Activated CD8-positive, alpha-beta memory T cell treated with anti-CD3 and anti-CD28 coated beads, Interleukin-2, amount 50 U/mL, for 24 hours (primary cell): ENCODE results near the gene RIC1.
"Not testable (repeated sequence)": the region's sequence is repeated elsewhere in the genome, so short reads cannot be mapped to it uniquely, and the experiment has no call there.

ENCODE experiments used
- DNase-seq: peaks from one replicate; pipeline ENCODE4 v3.0.0-alpha.2; 2020; ENCODE audit errors: extremely low read depth

The RIC1 gene

DNA sequence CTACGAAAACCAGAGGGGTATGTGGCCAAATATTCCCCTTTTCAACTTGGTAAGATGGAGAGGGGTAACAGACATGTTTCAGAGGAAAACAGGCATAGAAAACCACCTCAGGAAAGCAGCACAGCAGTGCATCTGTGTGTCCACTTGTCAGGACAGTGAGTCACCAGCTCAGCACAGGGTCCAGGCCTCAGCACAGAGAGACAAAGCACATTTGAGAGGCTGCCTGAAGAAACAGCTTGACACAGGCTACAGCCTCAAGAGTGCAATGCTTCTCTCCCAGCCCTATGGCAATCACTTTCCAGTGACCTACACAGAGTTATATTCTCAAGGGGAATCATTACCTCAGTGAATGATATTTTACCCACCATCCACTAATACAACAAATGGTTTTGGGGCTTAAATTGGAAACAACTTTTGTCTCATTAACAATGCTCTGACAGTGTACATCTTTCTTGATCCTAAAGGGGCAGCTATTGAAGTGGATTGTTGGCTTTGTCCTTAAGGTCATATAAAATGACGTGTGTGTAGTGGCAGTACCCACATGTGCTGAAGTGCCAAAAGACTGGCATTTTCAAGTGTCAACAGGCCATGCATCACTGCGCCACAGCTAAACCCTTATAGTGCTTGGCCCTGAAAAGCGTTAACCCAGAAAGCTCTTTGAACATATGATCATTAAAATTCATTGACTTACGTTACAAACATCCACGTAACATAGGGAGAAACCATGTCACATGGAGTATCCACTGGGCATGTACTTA is 157.6 kb downstream of the RIC1 start:
- DNase-seq, result no peak

DNA sequence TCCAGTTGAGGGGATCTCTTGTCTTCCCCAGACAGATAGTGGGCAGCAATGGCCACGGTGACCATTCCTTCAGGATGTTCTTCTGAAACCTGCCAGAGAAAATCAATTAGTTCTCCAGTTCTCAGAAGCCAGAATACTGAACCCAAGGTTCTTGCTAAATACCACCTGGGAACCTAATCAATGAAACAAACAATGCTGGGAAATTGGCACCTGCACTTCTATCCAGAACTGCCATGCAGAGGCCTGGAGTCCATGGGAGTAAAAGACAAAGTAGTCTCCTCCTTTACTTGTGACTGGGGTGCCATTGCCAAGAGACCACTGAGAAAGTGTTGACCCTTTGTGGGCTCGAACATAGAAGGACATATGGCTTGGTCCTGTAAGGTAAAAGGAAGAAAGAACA is 158.3 kb downstream of the RIC1 start:
- no peak for DNase-seq

DNA sequence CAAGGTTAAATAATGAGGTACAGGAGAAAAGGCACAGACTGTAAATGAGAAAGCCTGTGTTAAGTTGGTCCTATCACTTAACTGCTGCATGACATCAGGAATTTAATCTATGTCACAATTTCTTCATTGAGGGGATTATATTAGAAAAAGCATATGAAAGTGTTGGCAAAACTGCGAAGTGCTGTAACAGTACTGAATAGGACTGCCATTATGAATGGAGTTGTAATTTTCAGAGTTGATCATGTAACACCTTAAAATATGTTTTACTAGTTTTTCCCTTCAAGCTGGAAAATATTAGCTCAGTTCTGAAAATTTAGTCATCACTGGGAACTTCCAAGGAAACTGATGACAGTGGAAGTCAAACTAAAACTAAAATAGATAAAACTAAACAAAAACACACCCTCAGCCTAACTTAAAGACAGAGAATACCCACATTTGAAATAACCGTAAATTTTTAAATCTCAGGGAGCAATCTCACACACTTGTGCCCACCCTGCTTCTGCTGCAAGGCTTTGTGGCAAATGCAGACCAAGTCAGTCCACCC is 158.9 kb downstream of the RIC1 start:
- no peak for DNase-seq

DNA sequence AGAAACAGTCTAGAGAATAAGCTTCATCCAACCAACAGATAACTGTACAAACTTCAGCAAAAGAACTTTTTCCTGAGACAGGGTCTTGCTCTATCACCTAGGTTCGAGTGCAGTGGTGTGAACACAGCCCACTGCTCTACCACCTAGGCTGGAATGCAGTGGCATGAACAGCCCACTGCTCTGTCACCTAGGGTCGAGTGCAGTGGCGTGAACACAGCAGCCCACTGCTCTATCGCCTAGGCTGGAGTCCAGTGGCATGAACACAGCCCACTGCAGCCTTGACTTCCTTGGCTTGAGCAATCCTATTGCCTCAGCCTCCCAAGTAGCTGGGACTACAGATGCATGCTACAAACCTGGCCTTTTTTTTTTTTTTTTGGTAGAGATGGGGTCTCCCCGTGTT is 160.6 kb downstream of the RIC1 start:
- DNase-seq, result no peak

DNA sequence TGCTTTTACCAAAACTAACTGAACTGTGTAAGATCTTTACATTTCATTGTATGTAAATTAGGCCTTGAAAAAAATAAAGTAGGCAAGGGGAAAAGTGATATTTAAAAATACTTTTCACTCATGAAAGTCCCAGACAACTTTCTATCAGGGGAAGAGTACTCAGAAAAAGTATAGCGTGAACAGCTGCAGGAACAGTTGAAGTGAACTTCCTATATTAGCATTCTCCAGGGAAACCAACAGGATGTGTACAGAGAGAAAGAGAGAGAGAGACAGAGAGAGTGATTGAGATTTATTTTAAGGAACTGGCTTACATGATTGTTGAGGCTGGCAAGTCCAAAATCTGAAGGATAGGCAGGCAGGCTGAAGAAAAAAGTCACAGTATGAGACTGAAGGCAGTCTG is 162.0 kb downstream of the RIC1 start:
- no peak for DNase-seq

DNA sequence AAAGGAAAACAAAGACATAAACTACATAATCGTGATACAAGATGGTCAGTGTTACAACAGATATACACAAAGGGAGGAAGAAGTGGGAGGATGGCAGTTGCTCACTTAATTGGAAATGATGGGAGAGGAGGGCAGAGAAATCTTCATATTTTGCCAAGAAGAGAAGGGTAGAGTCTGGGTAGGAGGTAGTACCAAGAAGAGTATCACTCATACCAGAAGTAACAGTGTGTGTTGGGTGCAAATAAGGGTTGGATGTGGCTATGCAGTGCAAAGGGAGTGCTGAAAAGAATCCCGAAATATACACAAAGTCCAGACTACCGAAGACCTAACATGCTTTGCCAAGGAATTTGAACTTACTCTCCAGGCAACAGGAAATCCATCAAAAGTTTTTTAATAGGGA is 163.0 kb downstream of the RIC1 start:
- DNase-seq, result no peak

DNA sequence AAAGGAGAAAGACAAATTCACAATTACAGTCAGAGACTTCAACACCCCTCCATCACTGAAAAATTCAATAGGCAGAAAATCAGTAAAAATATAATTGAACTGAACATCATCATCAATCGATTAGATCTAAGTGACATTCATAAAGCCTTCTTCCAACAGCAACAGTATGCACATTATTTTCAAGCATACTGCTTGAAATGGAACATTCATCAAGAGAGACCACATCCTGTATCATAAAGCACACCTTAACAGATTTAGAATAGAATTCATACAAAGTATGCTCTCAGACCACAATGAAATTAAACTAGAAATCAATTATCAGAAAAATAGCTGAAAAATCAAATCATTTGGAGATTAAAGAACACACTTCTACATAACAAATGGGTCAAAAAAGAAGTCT is 164.9 kb downstream of the RIC1 start:
- DNase-seq, result no peak

GRCh38 chr9:5796298-5796697 is 167.4 kb downstream of the RIC1 start:
- no peak for DNase-seq

- DNase-seq, result no peak
Observed at GRCh38 chr9:5798581-5798980, 169.7 kb downstream of the RIC1 start.

- no peak for DNase-seq
Observed at GRCh38 chr9:5799314-5799713, 170.4 kb downstream of the RIC1 start.

- not testable (repeated sequence) for DNase-seq
Observed at GRCh38 chr9:5800378-5800777, 171.5 kb downstream of the RIC1 start.

DNA sequence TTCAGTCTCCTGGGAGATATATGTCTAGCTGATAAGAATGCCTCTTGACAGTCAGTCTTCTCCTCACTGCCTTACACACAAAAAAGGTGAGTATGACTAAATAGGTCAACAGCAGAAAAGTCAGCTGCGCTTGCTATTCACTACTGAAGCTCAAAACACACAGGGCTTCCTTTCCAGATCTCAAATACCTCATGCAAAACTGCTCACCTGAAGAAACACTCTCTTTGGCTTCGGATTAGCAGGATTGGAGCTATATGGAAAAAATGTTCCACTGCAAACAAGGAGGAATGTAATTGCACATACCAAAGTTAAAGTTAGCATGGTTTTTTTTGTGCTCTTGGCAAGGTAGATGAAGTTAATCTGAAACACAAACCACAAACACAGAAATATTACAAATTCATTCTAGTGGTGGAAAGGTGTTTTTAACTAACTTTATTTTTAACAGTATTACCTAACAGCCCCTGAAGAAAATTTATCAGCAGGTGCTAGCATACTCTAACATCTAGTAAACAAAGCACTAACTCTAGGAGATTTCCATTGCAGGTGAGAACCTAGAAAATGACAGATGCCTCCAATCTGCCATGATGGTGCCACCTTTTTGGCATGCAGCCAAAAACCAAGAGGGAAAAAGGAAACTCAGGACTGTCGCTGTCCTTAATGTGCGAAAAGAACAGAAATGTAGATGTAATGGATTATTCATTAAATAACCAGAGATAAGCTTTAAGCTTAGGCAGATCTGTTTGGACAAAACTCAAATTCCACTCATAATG is 172.2 kb downstream of the RIC1 start:
- no peak for DNase-seq

- no peak for DNase-seq
Observed at GRCh38 chr9:5801739-5802113, 172.8 kb downstream of the RIC1 start.

GRCh38 chr9:5805478-5805877 is 176.6 kb downstream of the RIC1 start:
- DNase-seq, result no peak

GRCh38 chr9:5811751-5812150 is 182.8 kb downstream of the RIC1 start:
- no peak for DNase-seq

GRCh38 chr9:5813824-5814223 is 184.9 kb downstream of the RIC1 start:
- DNase-seq, result no peak

DNA sequence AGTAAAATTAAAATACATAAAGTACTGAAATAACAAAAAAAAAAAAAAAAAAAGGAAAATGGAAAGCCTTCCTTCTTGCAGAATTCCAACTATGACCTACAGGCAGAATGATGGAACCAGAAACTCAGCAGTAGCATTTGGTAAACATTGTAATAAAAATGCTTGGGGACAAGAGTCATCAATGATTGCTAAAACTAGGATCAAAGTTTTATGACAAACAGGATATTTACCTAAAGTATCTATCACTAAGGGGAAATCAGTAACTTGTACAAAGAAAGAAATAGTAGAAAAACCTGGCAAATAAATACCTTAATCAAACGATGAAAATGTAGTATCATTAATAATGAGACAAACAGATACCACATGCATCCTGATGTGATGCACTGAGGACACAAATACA is 186.6 kb downstream of the RIC1 start:
- DNase-seq, result no peak

DNA sequence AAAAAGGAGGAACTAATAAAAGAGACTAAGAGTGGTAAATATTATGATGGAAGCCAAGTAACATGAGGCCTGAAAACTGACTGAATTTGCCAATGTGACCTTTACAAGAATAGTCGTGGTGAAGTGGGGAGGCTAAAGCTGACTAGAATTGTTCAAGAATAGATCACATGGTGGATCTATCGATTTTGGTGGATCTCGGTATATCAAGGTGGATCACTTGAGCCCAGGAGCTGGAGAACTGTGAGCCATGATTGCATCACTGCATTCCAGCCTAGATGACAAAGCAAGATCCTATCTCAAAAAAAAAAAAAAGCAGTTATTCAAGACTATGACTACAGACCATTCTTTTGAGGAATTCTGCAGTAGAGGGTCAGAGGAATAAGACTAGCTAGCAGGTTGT is 189.0 kb downstream of the RIC1 start:
- no peak for DNase-seq

GRCh38 chr9:5818424-5819142 is 189.7 kb downstream of the RIC1 start:
- DNase-seq, result no peak

GRCh38 chr9:5819174-5819573 is 190.3 kb downstream of the RIC1 start:
- DNase-seq, result no peak

DNA sequence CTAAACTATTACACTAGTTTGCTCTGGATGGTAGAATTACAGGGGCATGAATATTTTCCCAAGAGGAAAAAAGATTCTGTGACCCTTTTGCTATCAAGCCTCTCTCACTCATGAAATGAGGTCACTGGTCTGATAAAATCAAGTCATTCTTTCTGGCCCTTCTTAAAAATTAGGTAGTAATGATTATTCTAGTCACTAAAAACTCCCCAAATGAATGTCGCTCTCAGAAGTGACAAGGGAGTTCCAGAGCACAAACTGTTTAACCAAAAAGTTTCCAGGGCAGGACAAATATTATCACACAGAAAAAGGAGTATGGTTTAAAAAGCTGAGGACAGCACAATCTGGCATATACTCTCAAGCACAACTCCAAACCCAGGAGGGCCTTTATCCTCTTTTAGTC is 191.5 kb downstream of the RIC1 start:
- DNase-seq, result no peak

GRCh38 chr9:5825223-5825622 is 196.3 kb downstream of the RIC1 start:
- DNase-seq, result no peak
